Measurements from ENCODE around the gene NUFIP1. TPM values are rescaled to one million over a fixed set of nuclear protein-coding genes. Genes with fewer than 3 reads are reported as not detected.

The NUFIP1 gene
- polyA plus RNA-seq, 2 donors, result 1.8 to 3.0 TPM

DNA sequence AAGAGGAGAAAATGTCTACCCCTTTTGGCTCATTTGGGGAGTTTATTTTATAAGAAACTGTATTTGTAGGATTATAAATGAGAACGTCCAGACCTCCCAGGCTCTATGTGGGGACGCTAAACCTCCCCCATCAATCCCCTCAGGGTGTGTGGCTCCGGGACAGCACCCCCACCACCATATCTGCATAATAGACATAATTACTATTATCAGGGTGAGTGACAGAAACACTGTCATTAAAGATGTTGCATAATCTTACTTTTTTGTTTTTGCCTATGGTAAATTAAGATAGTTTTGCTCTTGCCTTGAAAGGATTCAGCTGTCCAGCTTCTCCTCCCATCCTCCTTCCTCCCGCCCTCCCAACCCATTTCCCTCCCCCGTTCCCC is 93.3 kb downstream of the NUFIP1 start:
- Histone ChIP-seq H3K27ac (ENCODE audit: low read depth in 2 of 2, low read length in 1 of 2) (no peak overlapping the region), H3K9me3 (ENCODE audit: control insufficient read depth in 2 of 2, insufficient read depth in 1 of 2, low read depth in 1 of 2, low read length in 1 of 2) (no peaks in the 10 kb centered on the region), H3K4me3 (ENCODE audit: low read depth in 1 of 2, low read length in 2 of 2) (no peak overlapping the region), H3K36me3 (ENCODE audit: control insufficient read depth in 2 of 2, insufficient read depth in 2 of 2, low read length in 1 of 2) (no peaks in the 10 kb centered on the region), H3K27me3 (ENCODE audit: control insufficient read depth in 1 of 2, insufficient read depth in 2 of 2, low read length in 2 of 2) (no peaks in the 10 kb centered on the region), H3K4me1 (ENCODE audit: control insufficient read depth in 2 of 2, insufficient read depth in 2 of 2, low read length in 1 of 2) (no peaks in the 10 kb centered on the region)
- 64 to 67% methylated on average over 5 of the region's 5 CpGs for WGBS, 2 donors

DNA sequence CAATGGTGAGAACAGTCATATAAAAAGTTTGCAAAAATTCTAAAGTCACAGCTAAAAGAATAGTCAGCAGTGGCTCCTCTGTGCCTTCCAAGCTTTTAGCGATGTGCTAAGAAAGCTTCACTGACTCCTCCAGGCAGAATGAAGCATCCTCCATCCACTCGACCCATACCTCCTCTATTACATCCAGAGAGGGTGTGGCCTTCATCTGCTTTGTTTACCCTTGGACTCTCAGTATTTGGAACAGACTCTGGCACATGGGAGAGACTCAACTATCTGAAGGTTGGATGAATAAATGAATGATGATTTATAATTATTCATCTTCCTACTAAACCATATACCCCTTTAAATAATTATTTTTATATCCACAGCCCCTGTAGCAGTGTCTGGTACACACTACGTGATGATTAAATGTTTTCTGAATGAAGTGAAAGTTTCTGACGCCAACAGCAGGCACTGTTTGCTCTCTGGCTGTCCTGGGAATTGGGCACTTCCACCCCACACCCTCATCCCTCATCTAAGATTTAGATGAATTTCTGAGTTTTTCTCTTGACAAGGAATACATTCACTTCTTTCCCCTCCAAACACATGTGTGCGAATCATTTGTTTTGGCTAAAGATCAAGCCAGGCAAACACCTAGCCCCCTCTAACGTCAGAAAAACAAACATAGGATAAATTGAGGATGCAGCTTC is 93.9 kb downstream of the NUFIP1 start:
- no peak overlapping the region for H3K4me3 ChIP-seq (ENCODE audit: low read depth in 1 of 2, low read length in 2 of 2)
- H3K27me3 ChIP-seq (ENCODE audit: control insufficient read depth in 1 of 2, insufficient read depth in 2 of 2, low read length in 2 of 2), result no peaks in the 10 kb centered on the region
- H3K27ac ChIP-seq (ENCODE audit: low read depth in 2 of 2, low read length in 1 of 2), result no peak overlapping the region
- H3K36me3 ChIP-seq (ENCODE audit: control insufficient read depth in 2 of 2, insufficient read depth in 2 of 2, low read length in 1 of 2), result no peaks in the 10 kb centered on the region
- 45 to 55% methylated on average over 6 of the region's 6 CpGs for WGBS, 2 donors
- no peaks in the 10 kb centered on the region for H3K9me3 ChIP-seq (ENCODE audit: control insufficient read depth in 2 of 2, insufficient read depth in 1 of 2, low read depth in 1 of 2, low read length in 1 of 2)
- H3K4me1 ChIP-seq (ENCODE audit: control insufficient read depth in 2 of 2, insufficient read depth in 2 of 2, low read length in 1 of 2), result no peaks in the 10 kb centered on the region

- Histone ChIP-seq H3K27me3 (ENCODE audit: control insufficient read depth in 1 of 2, insufficient read depth in 2 of 2, low read length in 2 of 2) (no peaks in the 10 kb centered on the region), H3K27ac (ENCODE audit: low read depth in 2 of 2, low read length in 1 of 2) (no peak overlapping the region), H3K4me3 (ENCODE audit: low read depth in 1 of 2, low read length in 2 of 2) (no peak overlapping the region), H3K36me3 (ENCODE audit: control insufficient read depth in 2 of 2, insufficient read depth in 2 of 2, low read length in 1 of 2) (no peaks in the 10 kb centered on the region), H3K9me3 (ENCODE audit: control insufficient read depth in 2 of 2, insufficient read depth in 1 of 2, low read depth in 1 of 2, low read length in 1 of 2) (no peaks in the 10 kb centered on the region), H3K4me1 (ENCODE audit: control insufficient read depth in 2 of 2, insufficient read depth in 2 of 2, low read length in 1 of 2) (no peaks in the 10 kb centered on the region)
- 80 to 82% methylated on average over 13 of the region's 13 CpGs for WGBS, 2 donors
Measured at GRCh38 chr13:44894001-44894770, 95.1 kb downstream of the NUFIP1 start.

Other genes with a start within 250 kb of the NUFIP1 start
- gene GPALPP1, start 67 bp upstream of the NUFIP1 start, polyA plus RNA-seq, result 1 to 10 TPM; 5.0 to 8.0 TPM
- gene GTF2F2, start 131.0 kb upstream of the NUFIP1 start, polyA plus RNA-seq, result 10 to 100 TPM; 15.1 to 19.0 TPM
- gene KCTD4, start 211.6 kb upstream of the NUFIP1 start, polyA plus RNA-seq, result under 1 TPM in 1 of 2 donors, not detected in 1; 0.02 TPM

Measured in esophagus (tissue), 2 donors.